ENCODE data around the gene OR2J2.

- TF ChIP-seq CTCF (IDR thresholded peaks at IDR 0.05; ENCODE audit: insufficient read depth, low read length, poor library complexity, severe bottlenecking) (no peak), EZH2phosphoT487 (conservative IDR thresholded peaks at IDR 0.05; ENCODE audit: low read length) (no peak)
Measured at GRCh38 chr6:29211488-29211887, 40.8 kb downstream of the OR2J2 start.
